Ectodermal cell (in vitro differentiated cells): ENCODE data around the gene PTPRB.

Experiments used
- H3K27ac ChIP-seq: 2 replicates; pipeline ENCODE4 v1.7.0; 2013; ENCODE audit warnings: mild to moderate bottlenecking, low read depth, low read length; ENCODE audit not compliant: insufficient read depth, poor library complexity, severe bottlenecking
- H3K27me3 ChIP-seq: 2 replicates; pipeline ENCODE4 v1.7.0; 2013; ENCODE audit warnings: mild to moderate bottlenecking, low read length; ENCODE audit not compliant: insufficient read depth, control insufficient read depth, poor library complexity, severe bottlenecking
- H3K36me3 ChIP-seq: one replicate; pipeline ENCODE4 v1.7.0; 2013; ENCODE audit warnings: low read length; ENCODE audit not compliant: control insufficient read depth, insufficient read depth
- H3K4me1 ChIP-seq: one replicate; pipeline ENCODE4 v1.7.0; 2013; ENCODE audit warnings: low read length; ENCODE audit not compliant: control insufficient read depth, insufficient read depth
- H3K4me3 ChIP-seq: 2 replicates; pipeline ENCODE4 v1.7.0; 2013; ENCODE audit warnings: low read depth, low read length, control low read depth; ENCODE audit not compliant: insufficient read depth
- H3K9me3 ChIP-seq: 2 replicates; pipeline ENCODE4 v1.7.0; 2013; ENCODE audit warnings: mild to moderate bottlenecking, low read length, moderate library complexity; ENCODE audit not compliant: control insufficient read depth
- WGBS, 2 experiments: methylation state at CpG; one replicate each; pipeline ENCODE4 v1.1.7; 2013; ENCODE audit warnings: missing lambda C conversion rate in 2 of 2; 5-methylcytosine and 5-hydroxymethylcytosine counted together

The PTPRB gene

GRCh38 chr12:70626180-70626579 is 11.0 kb downstream of the PTPRB start:
- WGBS, 2 experiments = 93 to 94% methylated on average over 2 of the region's 3 CpGs
- Histone ChIP-seq H3K4me3 (no peak overlapping the region), H3K27ac (no peak overlapping the region), H3K36me3 (no peaks in the 10 kb centered on the region), H3K27me3 (no peaks in the 10 kb centered on the region), H3K9me3 (no peaks in the 10 kb centered on the region), H3K4me1 (no peaks in the 10 kb centered on the region)

GRCh38 chr12:70619471-70620152 is 17.6 kb downstream of the PTPRB start:
- Histone ChIP-seq H3K36me3 (no peaks in the 10 kb centered on the region), H3K27me3 (no peaks in the 10 kb centered on the region), H3K27ac (no peak overlapping the region), H3K9me3 (no peaks in the 10 kb centered on the region), H3K4me1 (no peaks in the 10 kb centered on the region), H3K4me3 (no peak overlapping the region)
- WGBS, 2 experiments = 91 to 95% methylated on average over 5 of the region's 5 CpGs

DNA sequence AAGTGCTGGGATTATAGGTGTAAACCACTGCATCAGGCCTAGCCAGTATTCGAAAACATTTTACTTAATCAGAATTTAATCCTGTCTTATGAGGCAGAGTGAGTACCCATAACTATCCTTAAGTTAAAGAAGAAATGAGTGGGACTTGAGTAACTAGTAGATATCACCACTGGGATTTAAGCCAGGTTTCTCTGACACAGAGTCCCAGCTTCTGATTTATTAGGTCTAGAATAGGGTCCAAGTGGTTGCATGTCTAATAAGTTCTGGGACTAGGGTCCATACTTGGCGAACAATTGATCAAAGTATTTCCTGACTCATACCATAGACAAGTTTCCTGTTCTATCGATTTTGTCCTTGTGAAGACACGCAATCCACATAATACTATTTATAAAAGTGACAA is 18.9 kb downstream of the PTPRB start:
- Histone ChIP-seq H3K36me3 (no peaks in the 10 kb centered on the region), H3K27ac (no peak overlapping the region), H3K27me3 (no peaks in the 10 kb centered on the region), H3K4me1 (no peaks in the 10 kb centered on the region), H3K4me3 (no peak overlapping the region), H3K9me3 (no peaks in the 10 kb centered on the region)
- WGBS, 2 experiments = 97% methylated on average over 3 to 4 of the region's 4 CpGs

DNA sequence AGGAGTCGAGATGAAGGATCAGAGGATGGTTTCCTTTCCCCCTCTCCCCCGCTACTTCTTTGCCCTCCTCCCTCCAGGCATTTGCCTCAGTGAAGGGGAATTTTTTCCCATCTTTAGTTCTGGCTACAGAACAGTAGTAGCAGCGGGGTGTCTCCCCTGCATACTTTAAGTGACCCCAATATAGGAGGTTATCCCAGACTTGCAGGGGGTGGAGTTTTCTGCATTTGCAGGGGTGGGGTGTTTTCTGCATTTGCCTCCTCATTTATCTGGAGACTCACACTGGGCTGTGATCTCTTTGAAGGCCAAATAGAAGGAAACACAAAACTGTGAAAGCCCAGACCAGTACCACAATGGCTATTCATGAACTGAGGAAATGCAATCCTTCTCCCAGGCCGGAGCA is 19.8 kb downstream of the PTPRB start:
- Histone ChIP-seq H3K27me3 (no peaks in the 10 kb centered on the region), H3K9me3 (no peaks in the 10 kb centered on the region), H3K27ac (no peak overlapping the region), H3K4me3 (no peak overlapping the region), H3K4me1 (no peaks in the 10 kb centered on the region), H3K36me3 (no peaks in the 10 kb centered on the region)
- WGBS, 2 experiments = 60 to 63% methylated on average over 1 to 4 of the region's 4 CpGs

- Histone ChIP-seq H3K36me3 (no peaks in the 10 kb centered on the region), H3K4me3 (no peak overlapping the region), H3K4me1 (no peaks in the 10 kb centered on the region), H3K9me3 (no peaks in the 10 kb centered on the region), H3K27me3 (peaks cover 4% of the 10 kb centered on the region), H3K27ac (no peak overlapping the region)
- WGBS, 2 experiments = 72 to 79% methylated on average over 4 to 5 of the region's 5 CpGs
Measured at GRCh38 chr12:70615174-70615866, 21.9 kb downstream of the PTPRB start.

- Histone ChIP-seq H3K27ac (no peak overlapping the region), H3K9me3 (no peaks in the 10 kb centered on the region), H3K27me3 (peaks cover 26% of the 10 kb centered on the region), H3K36me3 (no peaks in the 10 kb centered on the region), H3K4me3 (peak overlapping the region; percentile 26), H3K4me1 (no peaks in the 10 kb centered on the region)
- 1% methylated on average over 63 of the region's 63 CpGs for whole genome bisulfite sequencing, 2 experiments
Measured at GRCh38 chr12:70609739-70610491, 27.3 kb downstream of the PTPRB start.

GRCh38 chr12:70609203-70609602 is 28.0 kb downstream of the PTPRB start:
- WGBS, 2 experiments = 91% methylated on average over 2 of the region's 2 CpGs
- no peaks in the 10 kb centered on the region for H3K36me3 ChIP-seq
- H3K4me3 ChIP-seq = peak overlapping the region; percentile 26
- H3K4me1 ChIP-seq = no peaks in the 10 kb centered on the region
- no peaks in the 10 kb centered on the region for H3K9me3 ChIP-seq
- no peak overlapping the region for H3K27ac ChIP-seq
- peaks cover 26% of the 10 kb centered on the region for H3K27me3 ChIP-seq

DNA sequence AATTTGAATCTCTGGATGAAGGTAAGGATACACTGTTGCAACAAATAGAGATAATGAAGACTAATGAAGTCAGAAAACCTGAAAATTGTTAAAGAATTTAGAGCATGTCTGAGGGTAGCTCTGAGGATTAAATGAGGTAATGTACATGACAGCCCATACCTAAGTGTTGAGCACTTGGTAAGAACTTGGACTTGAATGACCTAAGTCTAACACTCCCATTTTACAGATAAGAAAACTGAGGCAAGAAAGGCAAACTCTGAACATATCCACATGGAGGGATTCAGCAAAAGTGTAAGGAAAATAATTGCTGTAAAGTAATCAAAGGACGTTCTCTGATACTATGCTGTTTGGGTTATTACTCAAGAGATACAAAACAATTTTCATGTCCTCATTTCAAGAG is 29.0 kb downstream of the PTPRB start:
- Histone ChIP-seq H3K9me3 (no peaks in the 10 kb centered on the region), H3K4me3 (no peak overlapping the region), H3K27ac (no peak overlapping the region), H3K4me1 (no peaks in the 10 kb centered on the region), H3K27me3 (peaks cover 26% of the 10 kb centered on the region), H3K36me3 (no peaks in the 10 kb centered on the region)
- WGBS, 2 experiments = 100% methylated on average over 1 of the region's 1 CpG; no CpG with 5 or more reads in 1 of the 2 experiments

- no peak overlapping the region for H3K27ac ChIP-seq
- no peaks in the 10 kb centered on the region for H3K9me3 ChIP-seq
- H3K4me1 ChIP-seq = no peaks in the 10 kb centered on the region
- H3K36me3 ChIP-seq = no peaks in the 10 kb centered on the region
- peaks cover 26% of the 10 kb centered on the region for H3K27me3 ChIP-seq
- H3K4me3 ChIP-seq = no peak overlapping the region
Measured at GRCh38 chr12:70607107-70607506, 30.1 kb downstream of the PTPRB start.

GRCh38 chr12:70605976-70606375 is 31.3 kb downstream of the PTPRB start:
- H3K27me3 ChIP-seq = peaks cover 26% of the 10 kb centered on the region
- WGBS, 2 experiments = 95 to 100% methylated on average over 4 to 5 of the region's 5 CpGs
- H3K9me3 ChIP-seq = no peaks in the 10 kb centered on the region
- no peak overlapping the region for H3K27ac ChIP-seq
- no peaks in the 10 kb centered on the region for H3K36me3 ChIP-seq
- H3K4me3 ChIP-seq = no peak overlapping the region
- H3K4me1 ChIP-seq = no peaks in the 10 kb centered on the region
